Hepatocyte (in vitro differentiated cells): ENCODE measurements around the gene GRIK4. TPM values are rescaled to one million over a fixed set of nuclear protein-coding genes. Genes with fewer than 3 reads are reported as not detected.

ENCODE experiments used
- DNase-seq: peaks from one replicate; pipeline ENCODE4 v3.0.0-alpha.2; 2016; ENCODE audit warnings: low spot score
- H2AFZ ChIP-seq: fragments of 200-600 bp; sonication (generic); 2 replicates; pipeline ENCODE4 v1.6.0; 2016; ENCODE audit warnings: antibody characterized with exemption, mild to moderate bottlenecking
- H3K27ac ChIP-seq: fragments of 200-600 bp; sonication (generic); 2 replicates; pipeline ENCODE4 v1.5.1; 2016; ENCODE audit warnings: mild to moderate bottlenecking
- H3K27me3 ChIP-seq: fragments of 200-600 bp; sonication (generic); 2 replicates; pipeline ENCODE4 v1.6.1; 2016
- H3K36me3 ChIP-seq: fragments of 200-600 bp; sonication (generic); replicated peaks from 2 replicates; pipeline ENCODE4 v1.5.1; 2016; ENCODE audit warnings: low read depth; ENCODE audit not compliant: insufficient read depth
- H3K4me1 ChIP-seq: fragments of 200-600 bp; sonication (generic); 2 replicates; pipeline ENCODE4 v1.5.1; 2016; ENCODE audit warnings: mild to moderate bottlenecking, moderate library complexity; ENCODE audit not compliant: insufficient read depth
- H3K4me2 ChIP-seq: fragments of 200-600 bp; sonication (generic); 2 replicates; pipeline ENCODE4 v1.6.0; 2016
- H3K4me3 ChIP-seq: fragments of 200-600 bp; sonication (generic); 2 replicates; pipeline ENCODE4 v1.5.1; 2016; ENCODE audit warnings: mild to moderate bottlenecking
- H3K79me2 ChIP-seq: fragments of 200-600 bp; sonication (generic); 2 replicates; pipeline ENCODE4 v1.6.0; 2017; ENCODE audit warnings: mild to moderate bottlenecking
- H3K9me2 ChIP-seq: fragments of 200-600 bp; sonication (generic); replicated peaks from 2 replicates; pipeline ENCODE4 v1.6.0; 2017; ENCODE audit warnings: mild to moderate bottlenecking; ENCODE audit not compliant: insufficient read depth
- H3K9me3 ChIP-seq: fragments of 200-600 bp; sonication (generic); 2 replicates; pipeline ENCODE4 v1.5.1; 2016; ENCODE audit warnings: low read depth, mild to moderate bottlenecking
- H4K20me1 ChIP-seq: fragments of 200-600 bp; sonication (generic); 2 replicates; pipeline ENCODE4 v1.6.0; 2016; ENCODE audit warnings: mild to moderate bottlenecking; ENCODE audit not compliant: insufficient read depth, poor library complexity, severe bottlenecking
- CTCF ChIP-seq: fragments of 200-600 bp; sonication (generic); IDR thresholded peaks from 2 replicates; pipeline ENCODE4 v1.5.1; 2016; ENCODE audit warnings: antibody characterized with exemption, mild to moderate bottlenecking; ENCODE audit not compliant: poor library complexity
- EZH2 ChIP-seq: fragments of 200-600 bp; sonication (generic); IDR thresholded peaks from 2 replicates; pipeline ENCODE4 v1.6.1; 2016; ENCODE audit warnings: antibody characterized with exemption, mild to moderate bottlenecking, borderline replicate concordance
- EZH2phosphoT487 ChIP-seq: fragments of 200-600 bp; sonication (generic); IDR thresholded peaks from one replicate; pipeline ENCODE4 v1.6.1; 2018; ENCODE audit warnings: antibody characterized with exemption, mild to moderate bottlenecking, low read depth, moderate library complexity; ENCODE audit not compliant: unreplicated experiment, severe bottlenecking
- WGBS: methylation state at CpG from one replicate; pipeline ENCODE4 v1.1.6; 2016; ENCODE audit warnings: low lambda C conversion rate; ENCODE audit errors: missing lambda C conversion rate; 5-methylcytosine and 5-hydroxymethylcytosine counted together
- polyA plus RNA-seq: library from polyadenylated mRNA; unstranded; fragments of >200 nt; fragmentation: Nextera tagmentation; extraction: Ambion mirVana; gene quantifications from 2 replicates; pipeline ENCODE4 v1.2.1, GENCODE V29; 2016
- total RNA-seq: library from RNA; depleted of rRNA; stranded (reverse); fragments of >200 nt; gene quantifications from 2 replicates; pipeline ENCODE4 v1.2.3, GENCODE V29; 2014

GRIK4 gene
- total and polyA plus RNA-seq, 2 experiments from 2014 or later = 1.5 to 2.3 TPM

DNA sequence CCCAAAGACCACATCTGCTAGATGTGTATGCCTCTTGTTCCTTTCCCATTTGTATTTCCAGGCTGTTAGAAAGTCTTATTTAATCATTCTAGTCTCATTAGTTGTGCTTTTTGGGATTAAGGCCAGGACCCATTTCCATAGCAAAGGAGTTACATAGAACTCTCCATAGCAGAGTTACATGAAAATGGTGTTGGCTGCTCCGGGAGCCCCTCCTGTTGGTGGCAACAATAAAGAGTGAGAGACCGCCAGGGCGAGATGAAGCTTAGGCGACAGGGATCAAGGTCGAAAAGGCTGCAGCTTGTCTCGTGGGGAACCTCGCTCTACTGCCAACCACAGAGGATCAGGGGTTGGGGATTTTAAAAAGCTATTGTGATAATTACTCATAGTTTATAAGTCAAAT, 58.3 kb downstream of the GRIK4 start:
- DNase-seq = no peak
- no peak overlapping the region for H3K4me2 ChIP-seq
- H3K27me3 ChIP-seq = peaks cover 13% of the 10 kb centered on the region

DNA sequence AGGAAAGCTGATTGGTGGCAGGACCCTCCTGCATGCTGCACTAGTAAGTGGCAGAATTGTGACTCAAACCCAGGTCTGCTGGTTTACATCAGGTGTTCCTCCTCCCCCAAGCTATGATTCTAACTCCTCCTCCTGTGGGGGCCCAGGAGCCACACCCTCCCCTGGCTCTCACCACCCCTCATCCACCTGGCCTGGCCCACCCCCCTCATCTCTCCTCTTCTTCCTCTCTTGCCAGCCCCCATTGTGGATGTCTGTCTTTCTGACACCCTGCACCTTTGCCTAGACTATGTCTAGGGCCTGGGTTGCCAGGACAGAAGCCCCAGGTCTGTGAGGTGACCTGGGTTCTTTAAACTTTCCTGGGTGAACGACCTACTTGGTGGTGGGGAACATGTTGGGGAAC, 59.9 kb downstream of the GRIK4 start:
- H3K9me2 ChIP-seq = no peaks in the 10 kb centered on the region
- no peak overlapping the region for H3K4me3 ChIP-seq
- H3K9me3 ChIP-seq = no peaks in the 10 kb centered on the region
- DNase-seq = no peak
- no peaks in the 10 kb centered on the region for H3K4me1 ChIP-seq
- no peak overlapping the region for H3K27ac ChIP-seq
- H3K36me3 ChIP-seq = no peaks in the 10 kb centered on the region
- no peaks in the 10 kb centered on the region for H4K20me1 ChIP-seq
- H3K27me3 ChIP-seq = no peaks in the 10 kb centered on the region
- H3K79me2 ChIP-seq = no peaks in the 10 kb centered on the region
- 75% methylated on average over 1 of the region's 1 CpG for WGBS
- no peak overlapping the region for H3K4me2 ChIP-seq
- TF ChIP-seq CTCF (no peak), EZH2 (no peak), EZH2phosphoT487 (no peak)
- no peak overlapping the region for H2AFZ ChIP-seq

More for the DNA sequence above, 58.3 kb downstream of the GRIK4 start:
- Histone ChIP-seq H2AFZ (no peak overlapping the region), H3K9me2 (no peaks in the 10 kb centered on the region), H3K36me3 (no peaks in the 10 kb centered on the region), H3K27ac (no peak overlapping the region), H3K4me1 (peaks cover 4% of the 10 kb centered on the region), H3K9me3 (no peaks in the 10 kb centered on the region), H3K79me2 (no peaks in the 10 kb centered on the region), H3K4me3 (no peak overlapping the region), H4K20me1 (no peaks in the 10 kb centered on the region)
- TF ChIP-seq EZH2phosphoT487 = no peak
- no peak for TF ChIP-seq EZH2
- TF ChIP-seq CTCF = no peak
- 67% methylated on average over 7 of the region's 7 CpGs for WGBS

DNA sequence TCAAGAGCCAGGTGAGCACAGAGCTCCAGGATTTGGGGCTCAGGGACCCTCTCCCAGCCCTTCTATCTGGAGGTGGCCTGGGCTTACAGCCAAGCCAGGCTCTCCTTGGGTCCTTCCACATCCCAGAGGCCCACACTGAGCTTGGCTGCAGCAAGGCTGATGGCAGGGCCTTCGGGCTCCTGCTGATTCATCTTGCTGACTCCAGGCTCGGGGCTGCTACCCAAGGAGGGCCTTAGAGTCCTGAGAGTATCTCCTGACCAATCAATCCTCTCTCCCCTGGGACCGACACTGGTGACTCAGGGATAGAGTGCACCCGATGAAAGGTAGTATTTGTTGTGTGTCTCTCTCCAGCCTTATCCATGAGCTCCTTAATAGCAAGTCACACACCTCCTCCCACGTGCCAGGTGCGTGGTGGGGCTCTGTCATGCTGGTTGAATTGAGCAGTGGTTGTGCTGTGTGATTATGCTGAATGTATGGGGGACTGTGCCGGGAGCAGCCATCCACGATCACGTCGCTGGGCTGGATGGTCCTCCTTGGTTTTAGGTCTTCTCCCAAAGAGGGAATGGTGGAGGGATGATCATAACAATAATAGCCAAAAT, 62.3 kb downstream of the GRIK4 start:
- 93% methylated on average over 10 of the region's 10 CpGs for WGBS
- no peaks in the 10 kb centered on the region for H3K79me2 ChIP-seq
- DNase-seq = no peak
- no peak overlapping the region for H2AFZ ChIP-seq
- H3K27ac ChIP-seq = no peak overlapping the region
- H3K27me3 ChIP-seq = peaks cover 9% of the 10 kb centered on the region
- H4K20me1 ChIP-seq = no peaks in the 10 kb centered on the region
- no peaks in the 10 kb centered on the region for H3K9me3 ChIP-seq
- no peaks in the 10 kb centered on the region for H3K4me1 ChIP-seq
- H3K4me2 ChIP-seq = no peak overlapping the region
- no peaks in the 10 kb centered on the region for H3K36me3 ChIP-seq
- H3K9me2 ChIP-seq = no peaks in the 10 kb centered on the region
- no peak for TF ChIP-seq EZH2
- TF ChIP-seq CTCF = no peak
- no peak for TF ChIP-seq EZH2phosphoT487
- H3K4me3 ChIP-seq = no peak overlapping the region
